Fibroblast of lung (primary cell): ENCODE measurements around the gene GNPTG. TPM values are rescaled to one million over a fixed set of nuclear protein-coding genes. Genes with fewer than 3 reads are reported as not detected.
A peak's percentile ranks its signal among the peaks of the same experiment; 100 is the strongest.

Source experiments
- DNase-seq, 2 donors: peaks; one replicate each; pipeline versions ENCODE4 v3.0.0 to v3.0.0-alpha.2; 2010; ENCODE audit warnings: low read depth in 2 of 2
- H2AFZ ChIP-seq: 2 replicates; pipeline ENCODE4 v1.5.1; 2012; ENCODE audit warnings: low read length, control low read depth, inconsistent platforms
- H3K27ac ChIP-seq: 2 replicates; pipeline ENCODE4 v1.5.1; 2011; ENCODE audit warnings: low read length, control low read depth; ENCODE audit not compliant: insufficient read depth
- H3K27me3 ChIP-seq: 2 replicates; pipeline ENCODE4 v1.5.1; 2011; ENCODE audit warnings: mild to moderate bottlenecking, low read length; ENCODE audit not compliant: control insufficient read depth, insufficient read depth
- H3K36me3 ChIP-seq: 2 replicates; pipeline ENCODE4 v1.5.1; 2011; ENCODE audit warnings: low read length; ENCODE audit not compliant: control insufficient read depth, insufficient read depth
- H3K4me1 ChIP-seq: 2 replicates; pipeline ENCODE4 v1.5.1; 2011; ENCODE audit warnings: low read length; ENCODE audit not compliant: control insufficient read depth, insufficient read depth; ENCODE audit errors: extremely low read depth
- H3K4me2 ChIP-seq: 2 replicates; pipeline ENCODE4 v1.5.1; 2011; ENCODE audit warnings: low read length, control low read depth; ENCODE audit not compliant: insufficient read depth; ENCODE audit errors: extremely low read depth
- H3K4me3 ChIP-seq, 4 experiments: fragments of 200-600 bp in 1 of 4; sonication (generic) in 1 of 4; replicated peaks in 1 of 4; 2 replicates each; pipeline ENCODE4 v1.5.1; 2011 to 2016; ENCODE audit warnings: low read length in 4 of 4, low read depth in 3 of 4, mild to moderate bottlenecking in 3 of 4, control low read depth in 2 of 4, inconsistent platforms in 1 of 4, mixed read lengths in 1 of 4; ENCODE audit not compliant: insufficient read depth in 1 of 4; ENCODE audit errors: control extremely low read depth in 1 of 4
- H3K79me2 ChIP-seq: 2 replicates; pipeline ENCODE4 v1.5.1; 2012; ENCODE audit warnings: mild to moderate bottlenecking, low read length, inconsistent platforms; ENCODE audit not compliant: control insufficient read depth, insufficient read depth
- H3K9ac ChIP-seq: 2 replicates; pipeline ENCODE4 v1.5.1; 2011; ENCODE audit warnings: mild to moderate bottlenecking, low read length, control low read depth; ENCODE audit not compliant: insufficient read depth
- H3K9me3 ChIP-seq: 2 replicates; pipeline ENCODE4 v1.5.1; 2012; ENCODE audit warnings: low read depth, low read length; ENCODE audit not compliant: control insufficient read depth, insufficient read depth
- H4K20me1 ChIP-seq: 2 replicates; pipeline ENCODE4 v1.5.1; 2011; ENCODE audit warnings: low read length; ENCODE audit not compliant: control insufficient read depth, insufficient read depth; ENCODE audit errors: extremely low read depth
- CTCF ChIP-seq, 2 donors: IDR thresholded peaks in 1 of 2; conservative IDR thresholded peaks in 1 of 2; 1 replicate in 1 of 2; 2 replicates in 1 of 2; pipeline ENCODE4 v1.5.1; 2011 to 2012; ENCODE audit warnings: low read length in 2 of 2, control low read depth in 1 of 2, inconsistent platforms in 1 of 2, low read depth in 1 of 2, mild to moderate bottlenecking in 1 of 2
- EZH2 ChIP-seq: IDR thresholded peaks from 2 replicates; pipeline ENCODE4 v1.5.1; 2012; ENCODE audit warnings: low read length, control low read depth, mild to moderate bottlenecking; ENCODE audit errors: missing control alignments
- polyA plus RNA-seq, 2 donors: library from polyadenylated mRNA; depleted of rRNA in 1 of 2; stranded (reverse) in 1 of 2; unstranded in 1 of 2; fragments of >200 nt; gene quantifications; 2 replicates each; pipeline ENCODE4 v1.2.1, GENCODE V29; 2011 to 2012; ENCODE audit warnings: missing spikeins in 1 of 2
- total RNA-seq: library from RNA; depleted of rRNA; stranded (reverse); fragments of >200 nt; gene quantifications from 2 replicates; pipeline ENCODE4 v1.2.1, GENCODE V29; 2014

The GNPTG gene
- total and polyA plus RNA-seq, 2 donors (not counting 1 experiment from before 2014, with no cell fraction given), result 40.8 to 43.2 TPM

GRCh38 chr16:1330931-1331711 is 20.6 kb upstream of the GNPTG start:
- H3K9me3 ChIP-seq, result no peaks in the 10 kb centered on the region
- peaks cover 36% of the 10 kb centered on the region for H3K27me3 ChIP-seq
- H3K4me3 ChIP-seq, result peak overlapping the region in 1 of 4 experiments; percentile 21
- TF ChIP-seq CTCF (conservative IDR thresholded peaks at IDR 0.05 in 1 of 2, IDR thresholded peaks at IDR 0.05 in 1 of 2; ENCODE audit: low read depth in 1 of 2, low read length in 2 of 2), result no peak
- TF ChIP-seq EZH2, result no peak
- H3K4me2 ChIP-seq, result peak overlapping the region; percentile 51
- no peak overlapping the region for H3K9ac ChIP-seq
- H2AFZ ChIP-seq, result peak overlapping the region; percentile 16
- H3K36me3 ChIP-seq, result no peaks in the 10 kb centered on the region
- H3K79me2 ChIP-seq, result no peaks in the 10 kb centered on the region
- no peak overlapping the region for H3K27ac ChIP-seq
- no peak for DNase-seq
- peaks cover 7% of the 10 kb centered on the region for H3K4me1 ChIP-seq
- H4K20me1 ChIP-seq, result no peaks in the 10 kb centered on the region

GRCh38 chr16:1331712-1332617 is 19.8 kb upstream of the GNPTG start:
- H3K9ac ChIP-seq, result peak overlapping the region; percentile 13
- no peaks in the 10 kb centered on the region for H3K9me3 ChIP-seq
- H3K4me3 ChIP-seq, result peak overlapping the region in 1 of 4 experiments; percentile 21
- peak overlapping the region; percentile 51 for H3K4me2 ChIP-seq
- peak; percentile 86 for TF ChIP-seq EZH2
- TF ChIP-seq CTCF (conservative IDR thresholded peaks at IDR 0.05 in 1 of 2, IDR thresholded peaks at IDR 0.05 in 1 of 2; ENCODE audit: low read depth in 1 of 2, low read length in 2 of 2), result no peak
- H3K27ac ChIP-seq, result no peak overlapping the region
- DNase-seq, result peak; percentile 25 to 32
- H3K4me1 ChIP-seq, result peaks cover 7% of the 10 kb centered on the region
- H4K20me1 ChIP-seq, result no peaks in the 10 kb centered on the region
- H2AFZ ChIP-seq, result peak overlapping the region; percentile 16
- no peaks in the 10 kb centered on the region for H3K79me2 ChIP-seq
- peaks cover 36% of the 10 kb centered on the region for H3K27me3 ChIP-seq
- no peaks in the 10 kb centered on the region for H3K36me3 ChIP-seq

DNA sequence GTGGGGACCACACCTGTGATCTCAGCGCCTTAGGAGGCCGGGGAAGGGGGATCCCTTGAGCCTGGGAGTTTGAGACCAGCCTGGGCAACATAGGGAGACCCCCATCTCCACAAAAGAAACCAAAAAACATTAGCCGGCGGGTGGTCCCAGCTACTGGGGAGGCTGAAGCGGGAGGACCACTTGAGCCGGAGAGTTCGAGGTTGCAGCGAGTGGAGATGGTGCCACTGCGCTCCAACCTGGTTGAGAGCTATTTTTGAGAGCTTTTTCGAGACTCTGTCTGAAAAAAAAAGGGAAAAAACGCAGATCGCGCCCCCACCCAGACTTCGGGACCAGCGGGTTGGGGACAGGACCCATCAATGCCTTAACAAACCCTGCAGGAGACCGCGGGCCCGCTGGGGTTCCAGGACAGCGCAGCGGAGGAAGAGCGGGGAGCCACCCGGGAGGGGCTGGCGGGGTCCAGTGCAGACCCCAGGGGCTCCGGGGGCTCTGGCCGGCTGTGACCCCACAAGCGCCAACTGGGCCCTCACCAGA is 19.0 kb upstream of the GNPTG start:
- H3K9me3 ChIP-seq, result no peaks in the 10 kb centered on the region
- TF ChIP-seq CTCF (conservative IDR thresholded peaks at IDR 0.05 in 1 of 2, IDR thresholded peaks at IDR 0.05 in 1 of 2; ENCODE audit: low read depth in 1 of 2, low read length in 2 of 2) (no peak), EZH2 (peak; percentile 37)
- no peaks in the 10 kb centered on the region for H3K79me2 ChIP-seq
- H3K27me3 ChIP-seq, result peaks cover 36% of the 10 kb centered on the region
- H3K9ac ChIP-seq, result no peak overlapping the region
- no peak overlapping the region for H3K4me3 ChIP-seq
- no peaks in the 10 kb centered on the region for H3K36me3 ChIP-seq
- no peak for DNase-seq
- no peak overlapping the region for H3K4me2 ChIP-seq
- H4K20me1 ChIP-seq, result no peaks in the 10 kb centered on the region
- H3K4me1 ChIP-seq, result peaks cover 7% of the 10 kb centered on the region
- H3K27ac ChIP-seq, result no peak overlapping the region
- H2AFZ ChIP-seq, result no peak overlapping the region
